ENCODE data around the gene PLS1.
"Not testable (repeated sequence)": the region's sequence is repeated elsewhere in the genome, so short reads cannot be mapped to it uniquely, and the experiment has no call there.

The PLS1 gene

GRCh38 chr3:142595951-142596725, at the start of gene PLS1:
PLS1 (plus strand) TSS chr3:142596393; CDS start chr3:142664238, 67,845 bp downstream.
- DNase-seq (ENCODE audit: low read depth in 3 of 3) = peak; percentile 66 to 80 (median 76)

DNA sequence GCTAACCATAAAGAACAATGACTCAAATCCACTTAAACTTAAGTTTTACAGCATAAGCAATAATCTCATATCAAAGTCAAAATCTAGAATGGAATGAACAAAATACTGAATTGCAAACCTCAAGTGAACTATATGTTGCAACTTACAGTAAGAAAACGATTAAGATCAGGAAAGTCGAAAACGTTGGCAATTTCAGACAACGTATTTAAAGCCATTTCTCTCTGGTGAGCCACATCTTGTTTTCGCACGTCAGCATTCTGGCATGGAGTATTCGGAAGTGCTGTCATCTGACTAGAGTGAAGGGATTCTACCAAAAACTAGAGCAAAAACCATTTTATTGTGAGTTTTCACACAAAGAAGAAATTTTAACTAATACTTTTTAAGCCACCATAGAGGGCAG, 46.2 kb upstream of the PLS1 start:
- DNase-seq (ENCODE audit: low read depth in 3 of 3) = no peak

DNA sequence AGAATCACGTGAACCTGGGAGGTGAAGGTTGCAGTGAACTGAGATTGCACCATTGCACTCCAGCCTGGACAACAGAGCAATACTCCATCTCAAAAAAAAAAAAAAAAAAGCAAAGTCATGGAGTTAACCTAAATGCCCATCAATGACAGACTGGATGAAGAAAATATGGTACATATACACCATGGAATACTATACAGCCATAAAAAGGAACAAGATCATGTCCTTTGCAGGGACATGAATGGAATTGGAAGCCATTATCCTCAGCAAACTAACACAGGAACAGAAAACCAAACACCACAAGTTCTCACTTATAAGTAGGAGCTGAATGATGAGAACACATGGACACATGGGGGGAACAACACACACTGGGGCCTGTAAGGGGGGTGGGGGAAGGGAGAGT, 43.6 kb upstream of the PLS1 start:
- not testable (repeated sequence) for DNase-seq (ENCODE audit: low read depth in 3 of 3)

- no peak for DNase-seq (ENCODE audit: low read depth in 3 of 3)
Observed at GRCh38 chr3:142553741-142554140, 42.5 kb upstream of the PLS1 start.

- no peak for DNase-seq (ENCODE audit: low read depth in 3 of 3)
Observed at GRCh38 chr3:142560118-142560517, 36.1 kb upstream of the PLS1 start.

DNA sequence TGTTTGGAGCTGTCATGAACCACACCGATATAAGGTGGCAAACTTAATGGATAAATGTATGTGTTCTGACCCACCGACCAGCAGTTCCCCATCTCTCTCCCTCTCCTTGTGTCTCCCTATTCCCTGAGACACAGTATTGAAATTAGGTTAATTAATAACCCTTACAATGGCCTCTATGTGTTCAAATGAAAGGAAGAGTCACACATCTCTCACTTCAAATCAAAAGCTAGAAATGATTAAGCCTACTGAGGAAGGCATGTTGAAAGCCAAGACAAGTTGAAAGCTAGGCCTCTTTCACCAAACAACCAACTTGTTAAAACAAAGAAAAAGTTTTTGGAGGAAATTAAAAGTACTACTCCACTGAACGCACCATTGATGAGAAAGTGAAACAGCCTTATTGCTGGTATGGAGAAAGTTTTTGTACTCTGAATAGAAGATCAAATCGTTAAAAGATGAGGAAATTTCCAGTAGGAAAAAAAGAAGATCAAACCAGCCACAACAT, 32.6 kb upstream of the PLS1 start:
- DNase-seq (ENCODE audit: low read depth in 3 of 3) = no peak

- DNase-seq (ENCODE audit: low read depth in 3 of 3) = no peak
Observed at GRCh38 chr3:142566096-142566495, 30.1 kb upstream of the PLS1 start.

DNA sequence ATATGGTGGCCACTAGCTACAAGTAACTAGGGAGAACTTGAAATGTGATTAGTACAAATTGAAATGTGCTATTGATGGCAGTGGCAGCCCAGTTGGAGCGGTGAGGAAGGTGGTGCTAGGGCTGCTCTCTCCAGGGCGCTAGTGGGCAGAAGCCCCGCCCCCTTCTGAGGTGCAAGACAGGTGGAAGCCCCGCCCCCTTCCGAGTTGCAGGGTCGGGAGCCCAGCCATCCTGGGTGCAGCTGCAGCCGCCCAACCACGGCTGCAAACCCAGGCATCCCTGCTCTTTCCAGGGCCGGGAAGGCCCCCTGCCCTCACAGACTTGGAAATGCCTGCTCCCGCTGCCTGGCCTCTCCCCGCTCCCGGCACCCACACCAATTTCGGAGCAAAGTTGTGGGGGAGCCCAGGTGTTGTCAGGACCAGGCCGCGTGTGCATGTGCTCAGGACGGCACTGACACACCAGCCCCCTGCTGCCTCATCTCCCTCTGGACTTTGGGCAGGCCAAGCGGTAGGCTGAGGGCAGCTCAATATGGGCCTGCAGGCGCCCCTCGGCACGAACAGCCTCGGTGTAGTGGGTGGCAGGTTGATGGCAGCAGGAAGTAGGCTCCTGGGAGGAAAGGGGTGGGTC, 27.7 kb upstream of the PLS1 start:
- no peak for DNase-seq (ENCODE audit: low read depth in 3 of 3)

DNA sequence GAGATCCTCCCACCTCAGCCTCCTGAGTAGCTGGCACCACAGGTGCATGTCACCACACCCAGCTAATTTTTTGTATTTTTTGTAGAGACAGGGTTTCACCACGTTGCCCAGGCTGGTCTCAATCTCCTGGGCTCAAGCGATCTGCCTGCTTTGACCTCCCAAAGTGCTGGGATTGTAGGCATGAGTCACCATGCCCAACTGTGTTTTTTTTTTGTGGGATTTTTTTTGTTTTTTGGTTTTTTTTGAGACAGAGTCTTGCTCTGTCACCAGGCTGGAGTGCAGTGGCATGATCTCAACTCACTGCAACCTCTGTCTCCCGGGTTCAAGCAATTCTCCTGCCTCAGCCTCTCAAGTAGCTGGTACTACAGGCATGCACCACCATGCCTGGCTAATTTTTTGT, 26.8 kb upstream of the PLS1 start:
- not testable (repeated sequence) for DNase-seq (ENCODE audit: low read depth in 3 of 3)

DNA sequence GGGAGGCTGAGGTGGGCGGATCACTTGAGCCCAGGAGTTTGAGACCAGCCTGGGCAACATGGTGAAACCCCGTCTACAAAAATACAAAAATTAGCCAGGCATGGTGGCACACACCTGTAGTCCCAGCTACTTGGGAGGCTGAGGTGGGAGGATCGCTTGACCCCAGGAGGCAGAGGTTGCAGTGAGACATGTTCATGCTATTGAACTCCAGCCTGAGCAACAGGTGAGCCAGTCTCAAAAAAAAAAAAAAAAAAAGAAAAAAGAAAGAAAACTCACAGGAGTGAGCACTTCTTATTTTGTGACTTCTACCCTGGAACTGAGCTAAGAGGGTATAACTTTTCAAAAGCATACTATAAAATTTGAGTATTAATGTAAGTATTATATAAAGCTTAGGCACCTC, 22.0 kb upstream of the PLS1 start:
- not testable (repeated sequence) for DNase-seq (ENCODE audit: low read depth in 3 of 3)

- DNase-seq (ENCODE audit: low read depth in 3 of 3) = no peak
Observed at GRCh38 chr3:142574665-142575064, 21.5 kb upstream of the PLS1 start.

- DNase-seq (ENCODE audit: low read depth in 3 of 3) = no peak
Observed at GRCh38 chr3:142576792-142577191, 19.4 kb upstream of the PLS1 start.

GRCh38 chr3:142577696-142578328, 18.4 kb upstream of the PLS1 start:
- DNase-seq (ENCODE audit: low read depth in 3 of 3) = no peak

DNA sequence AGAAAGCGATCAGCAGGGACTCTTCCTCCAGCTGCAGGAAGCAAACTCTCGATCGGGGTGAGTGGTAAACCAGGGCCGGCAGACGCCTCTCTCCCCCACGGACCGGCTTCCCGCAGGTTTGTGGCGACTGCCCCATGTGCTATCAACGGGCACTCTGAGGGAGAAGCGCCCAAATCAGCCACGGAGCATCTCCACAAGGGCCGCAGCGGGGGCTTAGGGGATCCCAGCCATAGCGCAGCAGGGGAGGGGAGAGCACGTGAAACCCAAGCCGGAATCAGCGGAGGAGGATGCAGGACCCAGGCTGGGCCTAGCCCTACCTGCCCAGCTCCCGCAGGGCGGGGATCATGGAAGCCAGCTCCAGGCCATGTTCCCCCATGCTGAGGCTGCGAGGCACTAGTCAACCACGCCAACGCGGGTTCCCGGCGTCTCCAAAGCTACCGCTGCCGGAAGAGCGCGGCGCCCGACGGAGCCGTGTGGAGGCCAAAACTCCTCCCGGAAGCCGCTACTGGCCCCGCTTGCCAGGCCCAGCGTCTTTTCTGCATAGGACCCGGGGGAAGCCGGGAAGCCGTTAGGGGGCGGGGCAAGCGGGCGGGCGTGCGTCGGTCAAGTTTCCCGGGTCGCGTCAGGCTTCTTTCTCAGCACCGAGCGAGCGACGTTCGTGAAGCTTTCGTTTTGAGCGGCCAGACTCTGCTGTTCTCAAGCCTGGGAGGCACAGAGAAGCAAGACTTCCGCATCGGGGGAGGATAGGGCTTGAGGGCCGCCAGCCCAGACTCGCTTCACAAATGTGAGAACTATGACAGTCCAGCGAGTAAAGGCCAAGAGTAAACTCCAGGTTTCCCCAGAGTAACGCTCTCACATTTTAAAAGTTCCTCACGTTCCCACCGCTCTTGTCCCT, 17.6 kb upstream of the PLS1 start, which contains the start of gene ATR:
TSS of gene ATR (minus strand) at position 405 of the 895 bp plus-strand sequence. CDS start at position 376, 29 bp downstream.
- DNase-seq (ENCODE audit: low read depth in 3 of 3) = peak; percentile 91 to 93 (median 92)

DNA sequence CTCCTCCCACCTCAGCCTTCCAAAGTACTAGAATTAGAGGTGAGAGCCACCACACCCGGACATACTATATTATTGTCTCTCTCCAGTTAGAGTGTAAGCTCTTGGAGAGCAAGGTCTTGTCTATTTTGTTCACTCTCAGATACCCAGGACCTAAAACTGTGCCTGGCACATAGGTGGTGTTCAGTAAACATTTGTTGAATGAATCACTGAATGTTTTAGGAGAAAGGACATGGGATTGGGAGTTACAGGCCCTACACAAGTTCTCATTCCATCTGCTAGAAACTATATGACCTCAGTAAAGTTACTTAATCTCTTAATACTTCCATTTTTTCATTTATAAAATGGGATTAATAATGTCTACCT, 16.2 kb upstream of the PLS1 start:
- DNase-seq (ENCODE audit: low read depth in 3 of 3) = no peak

- DNase-seq (ENCODE audit: low read depth in 3 of 3) = not testable (repeated sequence)
Observed at GRCh38 chr3:142581070-142581469, 15.1 kb upstream of the PLS1 start.

GRCh38 chr3:142586803-142587406, 9.3 kb upstream of the PLS1 start:
- no peak for DNase-seq (ENCODE audit: low read depth in 3 of 3)

DNA sequence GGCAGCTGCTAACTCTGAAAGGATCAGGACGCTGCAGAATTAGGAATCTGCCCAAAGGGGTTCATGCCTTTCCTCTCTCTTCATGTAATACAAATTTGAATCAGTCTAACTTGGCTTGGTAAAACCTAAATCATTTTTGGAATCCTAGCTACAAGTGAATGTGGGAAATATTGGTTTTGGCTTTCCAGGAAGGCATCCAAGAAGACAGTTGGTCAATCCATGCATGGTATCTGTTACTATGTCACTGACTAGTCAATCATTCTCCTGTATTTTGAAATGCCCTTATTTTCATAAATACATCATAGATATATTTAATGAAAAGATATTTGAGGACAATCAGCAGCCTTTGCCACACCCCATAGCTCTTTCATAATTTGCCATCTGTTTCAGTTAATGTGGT, 7.5 kb upstream of the PLS1 start:
- DNase-seq (ENCODE audit: low read depth in 3 of 3) = no peak

GRCh38 chr3:142592268-142592667, 3.9 kb upstream of the PLS1 start:
- DNase-seq (ENCODE audit: low read depth in 3 of 3) = not testable (repeated sequence)

- DNase-seq (ENCODE audit: low read depth in 3 of 3) = no peak
Observed at GRCh38 chr3:142595141-142595540, 1.1 kb upstream of the PLS1 start.

DNA sequence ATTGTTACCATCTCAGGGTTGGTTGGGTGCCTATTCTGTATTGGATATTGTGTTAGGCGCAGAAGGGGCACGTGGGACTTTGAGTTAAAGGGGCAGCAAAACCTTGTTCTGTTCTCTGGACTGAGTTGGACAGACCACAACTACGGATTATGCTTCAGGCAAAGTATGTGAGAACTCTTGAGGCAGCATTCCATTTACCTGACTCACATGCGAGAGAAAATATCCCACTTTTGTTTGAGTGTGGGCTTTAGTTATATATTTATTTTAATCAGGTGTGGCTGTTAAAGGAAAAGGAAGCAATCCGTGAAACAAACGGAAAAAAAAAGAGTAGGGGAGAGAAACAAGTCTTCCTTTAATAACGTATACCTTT, 627 bp upstream of the PLS1 start:
- no peak for DNase-seq (ENCODE audit: low read depth in 3 of 3)

All from stimulated activated CD4-positive, alpha-beta T cell treated with anti-CD3 and anti-CD28 coated beads, TNF-alpha, amount 100 ng/mL, for 4 hours (primary cell).